Measurements from ENCODE around the gene SLC35G2.
"Not testable (repeated sequence)": the region's sequence is repeated elsewhere in the genome, so short reads cannot be mapped to it uniquely, and the experiment has no call there.

The SLC35G2 gene

DNA sequence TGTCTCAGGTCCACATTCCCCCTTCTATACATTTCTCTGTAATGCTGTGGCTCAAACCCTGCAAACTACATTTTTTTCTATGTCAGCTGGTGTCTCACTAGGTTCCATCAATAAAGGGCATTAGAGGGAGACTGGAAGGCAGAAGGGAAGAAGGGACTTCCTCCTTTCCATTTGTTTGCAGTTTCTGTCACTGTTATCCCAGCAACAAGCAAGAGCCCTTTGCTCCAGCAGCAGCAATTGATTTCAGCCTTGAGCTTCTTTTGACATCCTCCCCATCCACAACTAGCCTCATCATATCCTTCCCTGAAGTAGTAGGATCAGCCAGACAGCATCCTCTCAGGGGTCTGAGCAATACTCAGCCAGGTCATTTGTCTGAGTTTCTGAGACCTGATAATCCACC is 37.7 kb downstream of the SLC35G2 start:
- no peak overlapping the region for H3K4me3 ChIP-seq (replicated peaks; ENCODE audit: low read depth, low read length)
- no peak for DNase-seq (ENCODE audit: extremely low read depth, low read depth)
- TF ChIP-seq CTCF (IDR thresholded peaks at IDR 0.05; ENCODE audit: low read depth, low read length, missing control alignments): no peak

DNA sequence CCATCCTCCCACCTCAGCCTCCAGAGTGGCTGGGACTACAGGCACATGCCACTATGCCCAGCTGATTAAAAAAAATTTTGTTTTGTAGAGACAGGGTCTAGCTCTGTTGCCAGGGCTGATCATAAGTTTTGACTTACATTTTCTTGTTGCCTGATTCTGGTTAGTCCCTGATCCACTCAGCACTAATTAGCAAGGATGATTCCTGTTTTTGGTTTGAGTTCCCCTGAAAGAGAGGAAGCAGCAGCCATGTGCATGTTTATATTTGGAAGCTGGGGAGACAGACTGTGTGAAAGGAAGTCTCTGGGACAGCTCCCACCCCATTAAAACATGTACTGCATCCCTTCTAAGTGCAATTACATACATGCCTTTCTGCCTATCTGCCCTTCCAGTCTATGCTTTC is 39.5 kb downstream of the SLC35G2 start:
- no peak for DNase-seq (ENCODE audit: extremely low read depth, low read depth)
- H3K4me3 ChIP-seq (replicated peaks; ENCODE audit: low read depth, low read length): no peak overlapping the region
- TF ChIP-seq CTCF (IDR thresholded peaks at IDR 0.05; ENCODE audit: low read depth, low read length, missing control alignments): no peak

- DNase-seq (ENCODE audit: extremely low read depth, low read depth): no peak
- peak overlapping the region; percentile 87 for H3K4me3 ChIP-seq (replicated peaks; ENCODE audit: low read depth, low read length)
- TF ChIP-seq CTCF (IDR thresholded peaks at IDR 0.05; ENCODE audit: low read depth, low read length, missing control alignments): no peak
Observed at GRCh38 chr3:136860541-136860940, 41.6 kb downstream of the SLC35G2 start.

DNA sequence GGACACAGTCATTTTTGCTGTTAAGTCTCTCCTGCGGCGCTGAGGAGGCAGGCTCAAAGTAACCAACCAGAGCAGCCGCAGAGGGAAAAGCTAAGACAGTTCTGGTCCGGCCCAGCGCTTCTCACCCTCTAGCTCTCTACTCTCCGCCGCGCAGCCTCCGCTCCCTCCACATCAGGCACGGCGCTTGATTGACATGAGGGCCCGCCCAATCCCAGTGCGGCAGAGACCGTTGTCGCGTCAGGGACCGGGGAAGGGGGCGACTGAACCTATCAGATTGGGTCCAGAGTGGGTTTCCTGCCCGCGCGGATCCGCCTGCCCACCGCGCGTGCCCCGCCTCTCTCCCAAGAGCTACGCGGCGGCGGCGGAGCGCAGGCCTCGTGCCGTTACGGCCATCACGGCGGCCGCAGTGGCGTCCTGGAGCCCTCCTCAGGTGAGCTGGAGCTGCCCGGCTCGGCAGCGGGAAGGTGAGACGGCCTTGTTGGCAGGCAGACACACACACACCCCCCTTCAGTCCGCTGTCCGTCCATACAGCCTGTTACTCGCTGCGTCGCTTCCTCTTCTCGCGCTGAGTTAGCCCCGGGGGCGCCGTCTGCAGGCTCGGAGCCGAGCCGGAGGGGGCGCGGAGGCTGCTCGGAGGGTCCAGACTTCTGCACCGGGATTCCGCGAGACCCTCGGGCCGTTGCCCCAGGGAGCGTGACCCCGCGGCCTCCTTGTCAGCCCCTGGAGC is 43.1 kb downstream of the SLC35G2 start, which contains the start of gene NCK1:
TSS of gene NCK1 (plus strand) at position 319 of the 727 bp plus-strand sequence. CDS start 65,794 bp downstream, outside the sequence.
- peak within 1 kb of the TSS; percentile 87 for H3K4me3 ChIP-seq (replicated peaks; ENCODE audit: low read depth, low read length)
- DNase-seq (ENCODE audit: extremely low read depth, low read depth): peak; percentile 91
- TF ChIP-seq CTCF (IDR thresholded peaks at IDR 0.05; ENCODE audit: low read depth, low read length, missing control alignments): no peak

GRCh38 chr3:136862617-136863322 is 43.8 kb downstream of the SLC35G2 start:
- H3K4me3 ChIP-seq (replicated peaks; ENCODE audit: low read depth, low read length): peak overlapping the region; percentile 87
- no peak for DNase-seq (ENCODE audit: extremely low read depth, low read depth)
- TF ChIP-seq CTCF (IDR thresholded peaks at IDR 0.05; ENCODE audit: low read depth, low read length, missing control alignments): no peak

GRCh38 chr3:136869282-136869681 is 50.4 kb downstream of the SLC35G2 start:
- TF ChIP-seq CTCF (IDR thresholded peaks at IDR 0.05; ENCODE audit: low read depth, low read length, missing control alignments): no peak
- no peak for DNase-seq (ENCODE audit: extremely low read depth, low read depth)
- H3K4me3 ChIP-seq (replicated peaks; ENCODE audit: low read depth, low read length): no peak overlapping the region

DNA sequence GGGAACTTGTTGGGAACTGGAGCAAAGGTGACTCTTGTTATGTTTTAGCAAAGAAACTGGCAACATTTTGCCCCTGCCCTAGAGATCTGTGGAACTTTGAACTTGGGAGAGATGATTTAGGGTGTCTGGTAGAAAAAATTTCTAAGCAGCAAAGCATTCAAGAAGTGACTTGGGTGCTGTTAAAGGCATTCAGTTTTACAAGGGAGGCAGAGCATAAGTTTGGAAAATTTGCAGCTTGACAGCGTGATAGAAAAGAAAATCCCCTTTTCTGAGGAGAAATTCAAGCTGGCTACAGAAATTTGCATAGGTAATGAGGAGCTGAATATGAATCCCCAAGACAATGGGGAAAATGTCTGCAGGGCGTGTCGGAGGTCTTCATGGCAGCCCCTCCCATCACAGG is 53.3 kb downstream of the SLC35G2 start:
- not testable (repeated sequence) for H3K4me3 ChIP-seq (replicated peaks; ENCODE audit: low read depth, low read length); DNase-seq (ENCODE audit: extremely low read depth, low read depth)

GRCh38 chr3:136879510-136879909 is 60.6 kb downstream of the SLC35G2 start:
- not testable (repeated sequence) for H3K4me3 ChIP-seq (replicated peaks; ENCODE audit: low read depth, low read length); DNase-seq (ENCODE audit: extremely low read depth, low read depth)
